NCI-H1048 (cell line): ENCODE measurements around the gene MEIKIN.

Source experiments
- DNase-seq: peaks from one replicate; lab custom pipeline; 2025; lab: John Stamatoyannopoulos, UW

The MEIKIN gene

DNA sequence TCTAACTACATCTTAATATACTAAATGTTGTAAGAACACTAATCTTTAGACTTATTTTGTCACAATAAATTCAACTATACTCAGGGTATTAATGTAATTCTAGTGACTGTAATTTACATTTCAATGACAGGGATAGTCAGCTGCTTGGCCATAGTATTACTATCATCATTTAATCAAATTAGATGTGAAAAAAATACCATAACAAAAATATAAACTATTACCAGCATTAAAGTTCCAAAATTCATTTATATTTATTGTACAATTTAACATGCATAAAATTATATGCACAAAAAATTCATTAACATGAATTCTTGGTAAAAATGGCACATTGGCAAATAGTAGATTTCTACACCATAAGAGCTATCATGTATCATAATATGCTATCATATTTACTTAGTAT lies 177.6 kb downstream of the MEIKIN start:
- DNase-seq: no peak

DNA sequence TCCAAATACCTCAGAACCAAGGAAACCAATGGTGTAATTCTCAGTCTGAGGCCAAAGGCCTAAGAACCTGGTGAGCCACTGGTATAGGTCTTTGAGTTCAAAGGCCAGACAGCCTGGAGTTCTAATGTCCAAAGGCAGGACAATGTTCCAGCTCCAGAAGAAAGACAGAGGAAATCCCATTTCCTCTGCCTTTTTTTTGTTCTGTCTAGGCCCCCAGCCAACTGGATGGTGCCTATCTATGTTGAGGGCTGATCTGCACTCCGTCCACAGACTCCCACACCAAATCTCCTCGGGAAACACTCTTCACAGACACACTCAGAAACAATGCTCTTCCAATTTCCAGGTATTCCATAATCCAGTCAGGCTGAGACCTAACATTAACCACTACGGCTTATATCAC lies 178.8 kb downstream of the MEIKIN start:
- DNase-seq: no peak

DNA sequence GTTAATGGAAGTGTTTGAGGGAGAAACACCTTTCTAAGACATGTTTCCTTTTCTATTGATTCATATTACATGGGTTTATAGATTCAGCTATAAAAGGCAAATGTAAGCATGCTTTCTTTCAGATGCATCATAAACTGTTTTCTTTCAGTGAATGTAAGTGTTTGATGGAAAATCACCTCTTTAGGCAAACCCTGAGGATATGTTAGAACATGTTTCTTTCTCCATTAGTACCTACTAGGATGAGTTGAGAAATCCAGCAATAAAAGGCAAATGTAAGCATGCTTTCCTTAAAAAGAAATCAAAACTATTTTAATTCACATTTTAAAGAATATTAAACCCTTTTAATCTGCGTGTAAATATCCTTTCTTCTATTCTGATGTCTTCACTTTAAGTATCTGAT lies 180.2 kb downstream of the MEIKIN start:
- DNase-seq: no peak

DNA sequence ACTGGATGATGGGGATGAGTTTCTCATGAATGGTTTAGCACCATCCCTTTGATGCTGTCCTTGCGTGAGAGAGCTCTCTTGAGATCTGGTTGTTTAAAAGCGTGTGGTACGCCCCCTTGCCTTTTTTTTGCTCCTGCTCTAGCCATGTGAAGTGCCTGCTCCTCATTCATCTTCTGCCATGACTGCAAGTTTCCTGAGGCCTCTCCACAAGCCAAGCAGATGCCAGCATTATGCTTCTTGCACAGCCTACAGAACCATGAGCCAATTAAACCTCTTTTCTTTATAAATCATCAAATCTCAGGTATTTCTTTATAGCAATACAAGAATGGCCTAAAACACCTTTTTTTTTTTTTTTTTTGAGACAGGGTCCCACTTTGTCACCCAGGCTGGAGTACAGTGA lies 181.5 kb downstream of the MEIKIN start:
- no peak for DNase-seq

DNA sequence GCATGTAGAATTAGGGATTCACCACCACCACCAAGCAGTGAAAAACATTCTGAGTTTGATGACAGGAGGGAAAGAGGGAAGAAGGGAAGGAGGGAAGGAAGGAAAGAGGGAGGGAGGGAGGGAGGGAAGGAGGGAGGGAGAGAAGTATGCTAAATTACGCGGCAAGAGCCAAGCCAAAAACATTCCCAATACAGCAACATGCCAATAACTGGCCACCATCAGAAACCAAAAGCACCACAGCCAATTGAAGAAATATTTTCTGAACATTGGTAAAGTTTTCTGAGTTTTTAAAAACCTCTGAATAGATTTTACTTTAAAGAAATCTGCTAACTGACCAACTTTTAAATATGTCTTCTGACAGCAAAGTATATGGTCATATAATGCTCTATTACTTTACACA lies 184.7 kb downstream of the MEIKIN start:
- no peak for DNase-seq

DNA sequence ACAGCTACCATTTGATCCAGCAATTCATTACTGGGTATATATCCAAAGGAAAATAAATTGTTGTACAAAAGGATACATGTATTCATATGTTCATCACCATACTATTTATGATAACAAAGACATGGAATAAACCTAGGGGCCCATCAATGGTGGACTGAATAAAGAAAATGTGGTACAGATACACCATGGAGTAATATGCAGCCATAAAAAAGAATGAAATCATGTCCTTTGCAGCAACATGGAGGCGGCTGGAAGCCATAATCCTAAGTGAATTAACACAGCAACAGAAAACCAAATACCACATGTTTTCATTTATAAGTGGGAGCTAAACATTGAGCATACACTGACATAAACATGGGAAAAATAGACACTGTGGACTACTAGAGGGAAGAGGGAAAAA lies 185.8 kb downstream of the MEIKIN start:
- DNase-seq: no peak

DNA sequence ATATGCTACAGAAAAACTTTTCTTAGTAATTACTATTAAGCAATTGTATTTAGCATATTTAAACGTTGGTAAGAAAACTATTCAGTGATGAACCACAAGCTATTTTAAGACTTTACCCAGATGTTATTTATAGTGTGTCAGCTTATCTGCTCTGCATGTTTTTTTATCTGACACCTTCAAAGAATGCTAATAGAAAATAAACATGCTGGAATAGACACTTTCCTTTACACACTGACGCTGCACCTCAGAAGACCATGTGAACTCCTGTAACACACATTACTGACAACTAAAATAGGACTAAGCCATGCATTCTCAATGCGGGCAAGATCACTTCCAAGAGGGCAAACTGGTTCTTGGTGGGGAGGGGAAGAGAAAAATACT lies 187.0 kb downstream of the MEIKIN start:
- DNase-seq: no peak

DNA sequence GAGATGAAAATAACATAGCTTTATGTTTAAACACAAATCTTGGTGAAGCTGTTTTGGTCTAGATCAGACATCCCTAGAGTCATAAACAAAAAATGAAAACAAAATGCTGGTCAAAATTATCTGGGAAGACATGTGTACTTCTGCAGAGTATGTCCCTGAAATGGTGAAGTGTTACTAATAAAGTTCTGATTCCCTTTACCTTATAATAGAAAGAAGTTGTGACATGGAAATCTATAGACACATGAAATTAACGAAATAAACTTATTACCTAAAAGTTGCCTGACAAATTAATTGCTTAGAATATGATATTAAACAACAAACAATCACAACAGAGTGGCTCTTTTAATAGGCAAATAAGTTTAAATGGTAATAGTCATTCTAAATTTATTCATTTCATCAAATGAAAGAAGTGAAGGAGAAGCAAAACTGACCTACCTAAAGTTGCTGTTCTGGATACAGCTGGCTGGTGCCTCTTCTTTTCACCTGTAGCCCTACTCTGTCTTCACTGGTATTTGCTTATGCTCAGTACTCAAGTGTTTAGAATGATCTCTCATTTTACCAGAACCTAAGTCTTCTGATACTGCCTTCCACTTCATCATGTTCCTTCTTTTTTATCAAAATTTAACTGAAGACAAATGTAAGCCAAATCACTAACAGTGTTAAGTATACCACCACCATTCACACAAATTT lies 187.5 kb downstream of the MEIKIN start:
- DNase-seq: no peak
